Neuronal stem cell (in vitro differentiated cells): ENCODE results near the gene TSPEAR.
A peak's percentile ranks its signal among the peaks of the same experiment; 100 is the strongest.
"Not testable (repeated sequence)": the region's sequence is repeated elsewhere in the genome, so short reads cannot be mapped to it uniquely, and the experiment has no call there.

Experiments used
- DNase-seq: peaks from one replicate; pipeline ENCODE4 v3.0.0-alpha.2; 2013; ENCODE audit warnings: low spot score
- H2AFZ ChIP-seq: one replicate; pipeline ENCODE4 v1.6.1; 2013; ENCODE audit warnings: mild to moderate bottlenecking, low read length, inconsistent platforms
- H2AK5ac ChIP-seq: 2 replicates; pipeline ENCODE4 v1.6.1; 2013; ENCODE audit warnings: low read depth, mild to moderate bottlenecking, inconsistent platforms, low read length, moderate library complexity, mixed read lengths
- H2BK120ac ChIP-seq: 2 replicates; pipeline ENCODE4 v1.6.1; 2013; ENCODE audit warnings: low read depth, mild to moderate bottlenecking, inconsistent platforms, low read length, moderate library complexity, mixed read lengths
- H2BK12ac ChIP-seq: one replicate; pipeline ENCODE4 v1.6.1; 2013; ENCODE audit warnings: low read length, inconsistent platforms
- H2BK15ac ChIP-seq: 2 replicates; pipeline ENCODE4 v1.6.1; 2013; ENCODE audit warnings: mild to moderate bottlenecking, low read length, inconsistent platforms, mixed read lengths
- H2BK5ac ChIP-seq: one replicate; pipeline ENCODE4 v1.6.1; 2013; ENCODE audit warnings: inconsistent platforms, mild to moderate bottlenecking, low read length, moderate library complexity
- H3K14ac ChIP-seq: one replicate; pipeline ENCODE4 v1.6.1; 2013; ENCODE audit warnings: low read length, inconsistent platforms
- H3K18ac ChIP-seq: 2 replicates; pipeline ENCODE4 v1.6.1; 2013; ENCODE audit warnings: low read length, inconsistent platforms
- H3K23ac ChIP-seq: 2 replicates; pipeline ENCODE4 v1.6.1; 2013; ENCODE audit warnings: low read depth, mild to moderate bottlenecking, mixed read lengths, low read length, inconsistent platforms; ENCODE audit not compliant: poor library complexity
- H3K27ac ChIP-seq: replicated peaks from 3 replicates; pipeline ENCODE4 v1.5.1; 2013; ENCODE audit warnings: low read length, inconsistent platforms
- H3K27me3 ChIP-seq, 3 experiments: 2 replicates each; pipeline ENCODE4 v1.6.1; 2013; ENCODE audit warnings: low read length in 3 of 3, mild to moderate bottlenecking in 2 of 3, inconsistent platforms in 1 of 3, low read depth in 1 of 3, mixed read lengths in 1 of 3, moderate library complexity in 1 of 3; ENCODE audit not compliant: control insufficient read depth in 3 of 3, insufficient read depth in 3 of 3
- H3K36me3 ChIP-seq, 2 donors: replicated peaks in 1 of 2; 2 replicates each; pipeline ENCODE4 v1.6.1; 2013; ENCODE audit warnings: low read length in 2 of 2; ENCODE audit not compliant: control insufficient read depth in 2 of 2, insufficient read depth in 2 of 2
- H3K4ac ChIP-seq: 2 replicates; pipeline ENCODE4 v1.6.1; 2013; ENCODE audit warnings: inconsistent platforms, mild to moderate bottlenecking, low read length, moderate library complexity
- H3K4me1 ChIP-seq, 2 donors: 1 replicate in 1 of 2; 2 replicates in 1 of 2; pipeline ENCODE4 v1.6.1; 2013; ENCODE audit warnings: low read length in 2 of 2, low read depth in 1 of 2; ENCODE audit not compliant: control insufficient read depth in 2 of 2, insufficient read depth in 1 of 2
- H3K4me2 ChIP-seq: one replicate; pipeline ENCODE4 v1.6.1; 2013; ENCODE audit warnings: mild to moderate bottlenecking, low read length, inconsistent platforms; ENCODE audit not compliant: insufficient read depth, poor library complexity, severe bottlenecking
- H3K4me3 ChIP-seq, 2 donors: 2 replicates each; pipeline ENCODE4 v1.5.1; 2013; ENCODE audit warnings: low read length in 2 of 2, mild to moderate bottlenecking in 2 of 2, inconsistent platforms in 1 of 2, moderate library complexity in 1 of 2
- H3K79me1 ChIP-seq: one replicate; pipeline ENCODE4 v1.6.1; 2013; ENCODE audit warnings: low read depth, mild to moderate bottlenecking, inconsistent platforms, low read length, moderate library complexity
- H3K9ac ChIP-seq: one replicate; pipeline ENCODE4 v1.6.1; 2013; ENCODE audit warnings: mild to moderate bottlenecking, low read depth, low read length, inconsistent platforms; ENCODE audit not compliant: poor library complexity
- H3K9me3 ChIP-seq, 2 donors: replicated peaks in 1 of 2; 2 replicates each; pipeline versions ENCODE3 to v1.6.1; 2013; ENCODE audit warnings: low read length in 2 of 2, mild to moderate bottlenecking in 2 of 2, inconsistent platforms in 1 of 2, low read depth in 1 of 2, mixed read lengths in 1 of 2, moderate library complexity in 1 of 2; ENCODE audit not compliant: control insufficient read depth in 2 of 2, insufficient read depth in 1 of 2
- H4K8ac ChIP-seq: one replicate; pipeline ENCODE4 v1.6.1; 2013; ENCODE audit warnings: low read depth, mild to moderate bottlenecking, inconsistent platforms, low read length, moderate library complexity
- H4K91ac ChIP-seq: one replicate; pipeline ENCODE4 v1.6.1; 2013; ENCODE audit warnings: low read length, low read depth, mild to moderate bottlenecking, inconsistent platforms; ENCODE audit not compliant: poor library complexity
- WGBS, 2 donors: extraction: QIAGEN DNeasy Blood & Tissue Kit; methylation state at CpG; one replicate each; pipeline ENCODE4 v1.1.7; 2013; ENCODE audit warnings: missing lambda C conversion rate in 2 of 2, mixed read lengths in 1 of 2; ENCODE audit not compliant: insufficient read length in 2 of 2, insufficient replicate concordance in 1 of 2; ENCODE audit errors: extremely low coverage in 2 of 2; 5-methylcytosine and 5-hydroxymethylcytosine counted together

The TSPEAR gene

GRCh38 chr21:44637851-44638348 is 73.5 kb downstream of the TSPEAR start:
- not testable (repeated sequence) for H4K91ac ChIP-seq, H3K18ac ChIP-seq, H3K4me3 ChIP-seq, H3K4me2 ChIP-seq, H3K79me1 ChIP-seq, H3K4ac ChIP-seq, H4K8ac ChIP-seq, H3K14ac ChIP-seq, H2AK5ac ChIP-seq, H3K27ac ChIP-seq, H3K9me3 ChIP-seq, H2BK15ac ChIP-seq, H3K36me3 ChIP-seq, H3K23ac ChIP-seq, H3K27me3 ChIP-seq, H2BK120ac ChIP-seq, DNase-seq, H2BK5ac ChIP-seq
- peaks cover 5 to 11% of the 10 kb centered on the region in 2 donors for H3K4me1 ChIP-seq
- peak overlapping the region; percentile 63 for H3K9ac ChIP-seq
- WGBS, 2 donors: no CpG with 5 or more reads among the region's 12 CpGs
- H2AFZ ChIP-seq: peak overlapping the region; percentile 90
- H2BK12ac ChIP-seq: peak overlapping the region; percentile 67

- H3K4me2 ChIP-seq: no peak within 1 kb of the TSS
- WGBS, 2 donors: no CpG with 5 or more reads among the region's 21 CpGs
- H3K36me3 ChIP-seq: no peaks in the 10 kb centered on the region
- H2BK15ac ChIP-seq: peak within 1 kb of the TSS; percentile 96
- peak within 1 kb of the TSS; percentile 90 for H2AFZ ChIP-seq
- peak within 1 kb of the TSS; percentile 99 for H2BK12ac ChIP-seq
- H3K23ac ChIP-seq: peak within 1 kb of the TSS; percentile 29
- no peak within 1 kb of the TSS for H2BK5ac ChIP-seq
- no peak within 1 kb of the TSS for H4K8ac ChIP-seq
- H3K14ac ChIP-seq: no peak within 1 kb of the TSS
- H3K4ac ChIP-seq: no peak within 1 kb of the TSS
- no peaks in the 10 kb centered on the region for H3K79me1 ChIP-seq
- peak within 1 kb of the TSS; percentile 44 for H3K18ac ChIP-seq
- H3K9ac ChIP-seq: peak within 1 kb of the TSS; percentile 63
- H4K91ac ChIP-seq: no peak within 1 kb of the TSS
- H3K9me3 ChIP-seq: peaks cover 2 to 3% of the 10 kb centered on the region in 2 donors
- no peak within 1 kb of the TSS for H2BK120ac ChIP-seq
- H3K4me3 ChIP-seq: no peak within 1 kb of the TSS
- DNase-seq: no peak
- H2AK5ac ChIP-seq: peak within 1 kb of the TSS; percentile 59
- H3K27ac ChIP-seq: no peak within 1 kb of the TSS
- no peaks in the 10 kb centered on the region for H3K27me3 ChIP-seq
- H3K4me1 ChIP-seq: peaks cover 5 to 11% of the 10 kb centered on the region in 2 donors
Observed at GRCh38 chr21:44637018-44637850, 74.1 kb downstream of the TSPEAR start, which contains the start of gene KRTAP10-10. TSS of gene KRTAP10-10 (plus strand) at chr21:44637356. CDS start at chr21:44637418, 62 bp downstream.

- H3K79me1 ChIP-seq: no peaks in the 10 kb centered on the region
- no peak overlapping the region for H3K23ac ChIP-seq
- peak overlapping the region; percentile 90 for H2AFZ ChIP-seq
- H4K91ac ChIP-seq: no peak overlapping the region
- peak overlapping the region; percentile 59 for H2AK5ac ChIP-seq
- no peak overlapping the region for H3K9ac ChIP-seq
- H4K8ac ChIP-seq: no peak overlapping the region
- no peak overlapping the region for H3K4me3 ChIP-seq
- H3K36me3 ChIP-seq: no peaks in the 10 kb centered on the region
- H3K18ac ChIP-seq: peak overlapping the region; percentile 44
- no peak overlapping the region for H2BK5ac ChIP-seq
- no CpG with 5 or more reads among the region's 15 CpGs for WGBS, 2 donors
- H3K27me3 ChIP-seq: no peaks in the 10 kb centered on the region
- H2BK120ac ChIP-seq: no peak overlapping the region
- H3K4me2 ChIP-seq: no peak overlapping the region
- no peak overlapping the region for H3K4ac ChIP-seq
- peaks cover 3% of the 10 kb centered on the region in 2 donors for H3K9me3 ChIP-seq
- H3K4me1 ChIP-seq: peaks cover 5 to 11% of the 10 kb centered on the region in 2 donors
- H2BK15ac ChIP-seq: peak overlapping the region; percentile 96
- peak overlapping the region; percentile 99 for H2BK12ac ChIP-seq
- no peak overlapping the region for H3K27ac ChIP-seq
- H3K14ac ChIP-seq: no peak overlapping the region
- no peak for DNase-seq
Observed at GRCh38 chr21:44636209-44637017, 75.0 kb downstream of the TSPEAR start.

GRCh38 chr21:44632067-44632466 is 79.3 kb downstream of the TSPEAR start:
- peaks cover 0 to 3% of the 10 kb centered on the region in 2 donors for H3K9me3 ChIP-seq
- no peak overlapping the region for H3K18ac ChIP-seq
- no peak overlapping the region for H4K8ac ChIP-seq
- no peak overlapping the region for H2BK12ac ChIP-seq
- no peak overlapping the region for H2AFZ ChIP-seq
- no peak overlapping the region for H3K23ac ChIP-seq
- no peak overlapping the region for H2BK15ac ChIP-seq
- H3K27ac ChIP-seq: no peak overlapping the region
- no peaks in the 10 kb centered on the region for H3K79me1 ChIP-seq
- H3K4me2 ChIP-seq: no peak overlapping the region
- WGBS, 2 donors: no CpG with 5 or more reads among the region's 1 CpG
- no peak overlapping the region for H2BK5ac ChIP-seq
- H3K4ac ChIP-seq: no peak overlapping the region
- H3K14ac ChIP-seq: no peak overlapping the region
- no peak overlapping the region for H3K4me3 ChIP-seq
- no peak overlapping the region for H2BK120ac ChIP-seq
- H3K9ac ChIP-seq: no peak overlapping the region
- H2AK5ac ChIP-seq: no peak overlapping the region
- no peak overlapping the region for H4K91ac ChIP-seq
- no peaks in the 10 kb centered on the region for H3K36me3 ChIP-seq
- peaks cover 0 to 3% of the 10 kb centered on the region in 2 donors for H3K4me1 ChIP-seq
- DNase-seq: no peak
- no peaks in the 10 kb centered on the region for H3K27me3 ChIP-seq
